MM.1S (cell line): ENCODE results near the gene GRAMD2A.

ENCODE experiments used
- CTCF ChIP-seq: fragments of 300-600 bp; sonication (generic); IDR thresholded peaks from 2 replicates; pipeline ENCODE4 v1.5.1; 2016; ENCODE audit warnings: antibody characterized with exemption, low read length, mixed read lengths
- EZH2phosphoT487 ChIP-seq: fragments of 300-600 bp; sonication (generic); IDR thresholded peaks from 2 replicates; pipeline ENCODE4 v1.6.1; 2018; ENCODE audit warnings: antibody characterized with exemption, low read length

GRCh38 chr15:72173864-72174550 is 23.6 kb downstream of the GRAMD2A start:
- TF ChIP-seq CTCF: no peak
- TF ChIP-seq EZH2phosphoT487: no peak
